Dermis blood vessel endothelial cell (primary cell): ENCODE results near the gene NRXN2. TPM values are rescaled to one million over a fixed set of nuclear protein-coding genes. Genes with fewer than 3 reads are reported as not detected.

Experiments used
- DNase-seq: peaks from one replicate; pipeline ENCODE4 v3.0.0; 2010
- total RNA-seq: library from RNA; depleted of rRNA; stranded (reverse); fragments of >200 nt; gene quantifications from 2 replicates; pipeline ENCODE4 v1.2.3, GENCODE V29; 2014

The NRXN2 gene
- total RNA-seq, 1 donor from 2014 or later, result not detected

DNA sequence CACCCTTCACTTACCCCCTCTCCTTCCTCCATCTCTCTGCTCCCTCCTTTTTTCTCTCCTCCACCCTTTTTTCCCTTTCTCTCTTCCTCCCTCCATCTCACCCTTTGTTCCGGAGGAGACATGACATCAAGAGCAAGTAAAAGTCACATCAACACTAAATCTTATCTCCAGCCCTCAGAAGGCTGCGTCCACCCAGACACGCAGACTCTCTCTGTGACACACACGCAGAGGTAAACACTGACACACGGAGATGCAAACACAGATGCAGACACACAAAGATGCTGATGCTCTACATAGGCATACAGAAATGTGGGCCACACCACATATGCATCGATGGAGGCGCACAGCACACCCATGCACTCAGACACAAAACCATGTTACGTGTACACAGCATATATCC is 27.0 kb downstream of the NRXN2 start:
- no peak for DNase-seq

DNA sequence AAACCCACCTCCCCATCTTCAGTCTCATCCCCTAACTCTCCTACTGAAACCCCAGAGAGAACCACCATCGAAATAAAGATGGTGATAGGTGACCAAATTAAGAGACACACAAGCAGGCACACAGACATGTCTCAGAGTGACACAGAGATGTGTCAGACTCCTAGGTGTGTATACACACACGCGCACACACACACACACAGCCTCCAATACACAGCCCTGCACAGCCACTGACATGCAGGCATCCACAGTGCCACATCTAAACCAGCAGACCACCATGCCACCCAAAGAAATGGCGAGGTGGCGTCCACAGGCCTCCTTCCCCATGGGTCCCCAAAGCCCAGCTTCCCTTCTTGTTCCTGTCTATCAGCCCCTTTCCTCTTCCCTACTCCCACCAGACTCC is 27.4 kb downstream of the NRXN2 start:
- no peak for DNase-seq

DNA sequence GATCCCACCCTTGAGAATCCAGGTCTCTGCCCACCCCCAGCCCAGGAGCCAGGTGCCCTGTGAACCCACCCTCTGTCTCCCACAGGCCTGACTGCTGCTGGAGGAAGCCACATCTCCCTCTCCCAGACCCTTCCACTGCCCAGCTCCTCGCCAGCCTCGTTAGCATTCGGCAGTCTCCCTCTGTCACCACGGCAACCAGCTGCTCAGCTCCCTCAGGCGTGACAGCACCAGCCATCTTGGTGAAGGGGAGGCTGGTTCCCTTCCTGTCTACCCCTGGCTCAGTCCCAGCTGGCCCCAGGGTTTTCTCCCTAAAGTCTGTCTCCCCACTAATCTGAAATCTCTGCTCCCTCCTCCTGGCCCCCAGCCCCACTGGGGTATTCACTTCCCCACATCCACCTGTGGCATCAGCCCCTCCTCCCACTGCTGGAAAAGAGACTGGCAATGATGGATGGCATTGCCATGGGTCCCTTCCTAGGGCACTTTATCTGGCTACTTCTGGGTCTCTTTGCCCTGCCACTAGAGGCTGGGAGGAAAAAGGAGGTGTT is 28.1 kb downstream of the NRXN2 start:
- no peak for DNase-seq

DNA sequence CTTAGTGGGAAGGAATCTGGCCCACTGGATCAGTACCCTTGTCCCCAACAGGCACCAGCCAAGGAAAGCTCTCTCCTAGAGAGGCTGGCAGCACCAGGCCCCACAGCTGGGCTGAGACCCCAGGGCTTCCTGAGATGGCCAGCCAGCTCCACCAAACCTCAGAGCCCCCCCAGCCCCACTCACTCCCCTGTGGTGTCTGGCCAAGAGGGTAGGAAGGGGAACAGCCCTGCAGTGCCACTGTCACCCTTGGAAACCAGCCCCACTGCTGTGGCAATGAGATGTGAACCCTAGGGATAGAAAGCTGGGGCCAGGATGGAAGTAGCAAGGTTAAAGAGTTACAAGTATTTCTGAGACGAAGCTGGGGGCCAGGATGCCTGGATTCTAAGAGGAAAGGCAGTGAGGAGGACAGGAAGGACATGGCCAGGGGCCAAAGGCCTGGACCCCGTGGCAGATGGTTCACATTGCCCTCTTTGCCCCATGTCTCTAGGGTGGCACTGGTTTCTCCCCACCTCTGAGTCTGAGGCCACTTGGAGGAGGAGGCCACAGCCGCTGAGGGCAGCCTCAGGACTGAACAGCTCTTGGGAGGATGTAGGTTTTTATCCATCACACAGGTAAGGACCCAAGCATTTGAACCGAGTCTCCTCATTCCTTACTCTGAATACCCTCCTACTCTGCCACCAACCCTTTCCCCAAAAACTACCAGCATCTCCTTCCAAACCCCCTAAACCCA is 28.8 kb downstream of the NRXN2 start:
- DNase-seq, result no peak

DNA sequence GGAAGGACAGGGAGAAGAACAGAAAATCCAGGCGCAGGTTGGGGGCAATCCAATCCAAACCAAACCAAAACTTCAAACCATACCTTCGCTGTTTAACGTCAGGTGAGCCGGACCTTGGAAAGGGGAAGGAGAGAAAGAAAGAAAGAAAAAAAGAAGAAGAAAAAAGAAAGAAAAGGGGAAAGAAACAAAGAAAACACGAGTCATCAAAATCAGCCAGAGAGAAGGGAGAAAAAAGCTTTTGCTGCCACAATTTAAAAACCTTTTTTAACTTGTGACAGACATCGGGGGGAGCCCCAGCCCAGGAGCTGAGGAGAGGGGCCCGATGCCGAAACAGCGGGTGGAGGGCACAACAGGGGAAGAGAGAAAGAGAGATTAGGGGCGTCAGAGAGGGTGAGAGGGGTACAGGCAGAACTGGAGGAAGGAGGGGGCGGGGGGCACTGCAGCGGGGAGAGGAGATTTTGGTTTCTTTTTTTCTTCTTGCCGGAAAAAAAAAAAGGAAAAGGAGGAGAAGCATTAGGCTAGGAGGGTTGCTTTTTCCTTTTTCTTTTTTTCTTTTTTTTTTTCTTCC is 30.1 kb downstream of the NRXN2 start:
- no peak for DNase-seq

DNA sequence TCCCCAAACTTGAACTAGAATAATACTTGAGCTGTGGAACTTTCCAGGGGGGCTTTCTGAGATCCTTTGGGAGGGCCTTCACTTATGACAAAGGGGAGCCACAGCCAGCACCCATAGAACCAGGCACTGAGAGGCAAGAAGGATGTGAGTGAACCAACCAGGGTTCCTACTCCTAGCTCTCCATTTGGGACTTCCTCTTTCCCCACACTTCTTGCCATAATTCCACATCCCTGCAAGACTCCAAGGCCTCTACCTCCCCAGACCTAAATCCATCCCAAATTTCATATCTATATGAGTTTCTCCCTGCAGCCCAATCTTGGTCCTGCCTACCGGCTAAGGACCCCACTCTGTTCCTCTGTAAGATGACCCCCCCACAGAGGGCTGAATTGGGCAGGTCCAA is 31.5 kb downstream of the NRXN2 start:
- no peak for DNase-seq

DNA sequence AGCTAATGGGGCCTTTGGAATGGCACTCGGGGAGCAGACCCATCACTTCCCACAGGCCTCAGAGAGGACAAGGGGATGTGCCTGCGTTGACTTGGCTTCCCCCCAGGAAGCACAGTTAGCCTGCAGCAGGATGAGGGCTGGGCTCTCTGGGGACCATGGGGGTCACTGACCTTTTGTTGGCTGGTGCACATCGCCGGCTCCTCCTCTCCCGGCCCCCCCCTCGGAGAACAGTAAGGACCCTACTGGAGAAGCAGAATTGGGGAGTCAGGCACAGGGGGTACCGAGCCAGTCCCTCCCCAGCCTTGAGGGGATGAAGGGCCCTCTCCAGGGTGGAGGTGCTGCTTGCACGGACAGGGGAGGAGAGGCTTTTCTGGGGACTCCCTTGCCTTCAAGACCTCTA is 32.8 kb downstream of the NRXN2 start:
- DNase-seq, result no peak

DNA sequence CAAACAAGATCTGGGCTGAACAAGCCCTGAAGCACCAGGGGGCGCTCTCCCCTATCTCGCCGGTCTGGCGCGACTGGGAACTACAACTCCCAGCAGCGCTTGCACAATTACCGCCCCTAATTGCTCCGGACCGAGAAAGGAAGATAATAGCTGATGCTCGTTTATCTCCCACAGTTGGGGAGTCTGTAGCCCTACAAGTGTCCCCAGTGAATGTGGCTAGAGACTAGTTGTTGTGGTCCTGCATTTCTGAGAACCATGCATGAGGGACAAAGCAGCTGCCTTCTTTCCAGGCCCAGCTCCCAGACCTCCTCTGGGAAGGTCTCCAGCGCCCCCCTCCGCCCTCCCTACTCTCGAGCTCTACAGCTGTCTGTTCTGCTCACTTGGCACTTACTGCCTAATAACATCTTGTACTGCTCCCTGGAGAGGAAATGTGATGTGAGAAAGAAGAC is 34.4 kb downstream of the NRXN2 start:
- DNase-seq, result peak; percentile 90

DNA sequence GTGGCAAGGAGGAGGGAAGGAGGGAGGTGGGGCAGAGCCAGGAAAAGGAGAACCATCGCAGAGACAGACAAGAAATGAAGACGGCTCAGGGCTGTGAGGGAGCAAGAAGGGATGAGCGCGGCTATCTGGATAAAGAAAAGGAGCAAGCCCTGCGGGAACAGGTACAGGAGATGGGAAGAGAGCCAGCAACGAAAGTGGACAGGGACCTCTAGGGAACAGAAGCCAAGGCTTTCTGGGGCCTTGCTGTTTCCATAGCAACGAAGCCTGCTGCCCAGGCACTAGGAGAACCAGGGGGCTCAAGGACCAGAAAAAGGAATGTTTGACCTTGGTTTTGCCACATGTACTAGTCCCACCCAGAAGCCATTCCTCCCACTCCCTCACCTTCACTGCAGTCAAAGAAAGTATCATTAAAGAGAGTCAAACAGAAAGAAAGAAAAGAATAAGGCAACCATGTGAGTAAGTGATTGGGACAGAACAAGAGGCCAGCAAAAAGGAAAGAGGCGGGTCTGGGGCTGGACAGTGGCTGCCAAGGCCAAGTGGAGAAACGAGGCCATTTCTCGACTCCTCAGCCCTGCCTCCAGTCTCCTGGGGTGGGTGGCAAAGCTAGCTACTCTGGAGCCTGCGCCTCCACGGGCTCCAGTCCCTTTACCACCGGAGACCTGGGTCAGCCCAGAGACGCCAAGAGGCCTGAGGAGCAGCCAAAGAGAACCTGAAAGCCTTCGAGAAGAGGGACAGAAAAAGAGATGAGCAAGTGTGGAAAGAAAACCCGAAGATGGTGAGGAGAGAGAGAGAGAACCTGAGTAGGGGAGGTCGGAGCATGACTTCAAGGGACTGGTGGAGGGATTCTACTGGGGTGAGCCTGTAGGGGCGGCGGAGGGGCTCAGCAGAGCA is 35.1 kb downstream of the NRXN2 start:
- DNase-seq, result no peak

DNA sequence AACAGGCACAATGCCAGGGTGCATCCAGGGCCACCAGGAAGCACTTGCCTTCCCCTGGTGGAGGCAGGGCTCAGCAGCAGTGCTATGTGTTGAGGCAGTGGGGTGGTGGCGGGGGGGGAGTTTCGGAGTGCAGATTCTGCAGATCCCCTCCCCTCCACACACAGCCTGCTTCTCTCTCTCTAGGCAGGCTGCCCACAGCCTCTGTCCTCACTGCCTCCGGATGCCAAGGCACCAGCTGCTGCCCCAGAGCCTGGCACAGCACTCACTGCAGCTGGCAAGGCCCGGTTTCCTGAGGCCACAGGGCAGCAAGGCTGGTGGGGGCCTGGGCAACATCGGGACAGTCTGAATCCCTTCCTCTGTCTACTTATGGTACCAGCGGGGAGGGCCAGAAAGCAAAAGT is 35.8 kb downstream of the NRXN2 start:
- DNase-seq, result no peak

DNA sequence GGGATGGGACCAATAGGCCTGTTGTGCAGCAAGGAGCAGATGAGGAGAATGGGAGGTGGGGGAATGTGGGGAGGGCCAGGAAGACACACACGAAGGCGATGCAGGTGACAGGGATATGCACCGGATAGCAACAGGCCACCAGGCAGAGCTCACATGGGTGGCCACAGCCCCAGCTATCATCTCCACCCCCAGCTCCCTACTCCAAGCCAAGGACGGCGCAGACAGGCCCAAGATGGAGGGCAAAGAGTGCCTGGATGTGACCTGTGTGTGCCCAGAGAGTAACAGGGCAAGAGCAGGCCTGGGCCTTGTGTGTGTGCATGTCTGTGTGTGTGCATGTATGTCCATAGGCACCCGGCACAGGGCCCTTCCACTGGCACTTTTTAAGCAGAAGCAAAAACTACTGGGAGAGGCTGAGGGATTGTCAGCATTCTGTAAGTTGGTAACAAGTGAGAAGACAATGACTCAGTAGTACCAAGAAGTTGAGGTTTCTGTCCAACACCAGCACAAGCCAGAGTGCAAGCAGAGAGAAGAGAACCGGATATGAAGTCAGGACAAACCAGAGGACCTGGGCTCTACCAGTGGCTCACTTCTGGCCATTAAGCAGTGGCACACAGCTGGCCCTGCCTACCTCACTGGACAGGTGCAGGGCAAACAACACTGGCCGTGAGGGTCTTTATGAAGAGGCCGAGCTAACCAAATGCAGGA is 36.4 kb downstream of the NRXN2 start:
- no peak for DNase-seq

DNA sequence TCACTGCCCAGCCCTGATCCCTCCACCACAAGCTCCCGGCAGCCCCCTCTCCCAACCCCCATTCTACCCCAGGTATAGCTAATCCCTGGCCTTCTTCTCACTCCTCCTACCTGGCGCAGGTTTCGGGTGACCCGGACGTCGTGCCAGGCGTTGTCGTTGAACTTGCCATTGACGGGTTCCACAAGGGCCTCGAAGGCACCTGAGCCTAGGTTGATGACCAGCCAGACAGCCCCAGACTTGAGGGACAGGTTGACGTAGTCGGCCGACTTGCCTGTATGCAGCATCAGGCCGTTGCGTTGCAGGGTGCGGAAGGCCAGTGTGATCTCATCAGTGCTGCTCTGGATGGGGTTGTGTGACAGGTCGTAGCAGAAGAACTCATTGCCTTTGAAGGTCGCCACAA is 37.5 kb downstream of the NRXN2 start:
- no peak for DNase-seq

DNA sequence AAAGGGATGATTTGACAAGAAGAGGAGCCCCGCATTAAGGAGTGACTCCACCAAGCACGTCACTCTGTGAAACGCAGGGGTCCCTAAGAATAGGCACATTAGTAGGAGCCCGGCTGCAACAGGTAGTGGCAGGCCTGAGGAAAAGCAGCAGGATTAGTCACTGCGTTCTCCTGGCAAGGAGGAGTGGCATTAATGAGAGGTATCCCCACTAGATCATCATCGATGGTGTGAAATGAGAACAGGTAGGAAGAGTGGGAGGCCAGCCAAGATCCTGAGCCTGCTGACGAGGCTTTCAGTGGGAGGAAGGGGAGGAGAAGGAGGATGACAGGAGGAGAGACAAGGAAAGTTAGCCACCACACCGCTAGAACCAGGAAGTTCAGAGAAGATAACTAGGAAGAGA is 38.6 kb downstream of the NRXN2 start:
- DNase-seq, result no peak

DNA sequence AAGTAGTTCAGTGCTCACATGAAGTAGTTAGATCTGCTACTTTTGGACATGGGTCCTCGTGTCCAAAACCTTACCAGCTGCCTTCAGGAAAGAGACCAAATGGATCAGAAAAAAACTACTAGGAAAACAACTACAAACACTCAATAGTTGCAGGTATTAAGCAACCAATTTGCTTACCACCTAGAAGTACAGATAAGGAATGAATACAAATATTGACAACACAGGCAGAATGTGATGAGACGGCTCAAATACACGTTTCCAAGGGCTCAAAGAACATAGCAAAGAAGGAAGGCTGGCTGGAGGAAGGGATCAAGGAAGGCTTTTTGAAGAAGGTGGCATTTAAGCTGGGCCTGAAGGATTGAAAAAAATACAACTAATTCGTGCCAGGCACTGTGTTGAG is 41.8 kb downstream of the NRXN2 start:
- no peak for DNase-seq

DNA sequence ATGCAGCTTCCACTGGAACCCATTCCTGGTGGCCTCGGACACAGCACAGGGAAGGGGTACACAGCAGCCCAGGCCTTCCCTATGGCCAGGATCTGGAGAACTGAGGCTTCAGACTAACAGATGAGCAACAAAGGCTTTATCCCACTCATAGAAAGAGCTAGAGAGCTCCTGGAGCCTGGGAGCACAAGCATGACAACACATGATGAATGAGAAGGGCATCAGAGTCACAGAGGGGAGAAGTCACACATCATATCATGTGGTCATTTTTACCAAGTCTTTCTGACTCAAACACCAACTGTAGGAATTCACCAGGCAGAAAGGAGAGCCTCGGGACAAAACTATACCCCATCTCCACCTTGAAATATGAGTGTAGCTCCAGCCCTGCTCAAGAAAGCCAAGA is 43.2 kb downstream of the NRXN2 start:
- no peak for DNase-seq

DNA sequence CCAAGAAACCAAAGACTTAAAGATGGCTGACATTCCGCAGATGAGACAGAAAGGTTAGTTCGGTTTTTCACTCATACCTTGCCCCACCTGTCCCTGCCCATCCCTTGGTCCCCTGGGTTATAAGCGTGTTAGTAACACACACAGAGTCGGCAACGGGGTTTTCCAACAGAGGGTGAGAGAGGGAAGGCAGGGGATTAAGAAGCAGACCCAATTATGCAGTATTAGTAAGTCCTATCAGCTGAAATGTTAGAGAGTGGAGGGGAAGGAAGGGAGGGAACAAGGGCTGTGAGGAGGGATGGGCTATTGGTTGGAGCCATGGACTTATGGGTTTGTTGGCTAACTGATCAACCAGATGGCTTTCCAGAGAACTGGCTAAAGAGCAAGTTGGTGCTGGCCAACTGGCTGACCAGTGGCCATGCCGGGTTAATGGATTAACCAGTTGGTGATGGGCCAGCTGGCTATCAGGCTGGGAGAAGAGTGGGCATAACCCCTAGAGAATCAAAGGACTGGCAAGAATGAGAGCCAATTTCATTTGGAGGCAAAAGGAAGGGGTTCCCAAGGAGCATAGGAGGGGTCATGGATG is 45.5 kb downstream of the NRXN2 start:
- DNase-seq, result no peak

DNA sequence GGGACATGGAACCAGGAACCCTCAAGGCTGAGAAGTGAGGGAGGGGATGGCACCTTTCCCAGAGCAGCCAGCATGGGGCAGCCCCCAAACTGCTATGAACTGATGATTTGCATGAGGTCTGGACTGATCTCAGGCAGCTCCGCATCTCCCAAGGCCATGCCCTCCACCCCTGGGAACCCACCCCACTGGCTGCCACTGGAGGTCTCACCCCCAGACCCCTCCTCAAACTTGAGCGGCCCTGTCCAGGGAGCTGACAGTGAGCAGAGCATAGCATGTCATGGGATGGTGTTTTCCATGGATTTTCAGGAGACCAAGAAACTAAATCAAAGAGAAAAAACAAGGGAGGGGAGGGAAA is 46.8 kb downstream of the NRXN2 start:
- DNase-seq, result no peak

DNA sequence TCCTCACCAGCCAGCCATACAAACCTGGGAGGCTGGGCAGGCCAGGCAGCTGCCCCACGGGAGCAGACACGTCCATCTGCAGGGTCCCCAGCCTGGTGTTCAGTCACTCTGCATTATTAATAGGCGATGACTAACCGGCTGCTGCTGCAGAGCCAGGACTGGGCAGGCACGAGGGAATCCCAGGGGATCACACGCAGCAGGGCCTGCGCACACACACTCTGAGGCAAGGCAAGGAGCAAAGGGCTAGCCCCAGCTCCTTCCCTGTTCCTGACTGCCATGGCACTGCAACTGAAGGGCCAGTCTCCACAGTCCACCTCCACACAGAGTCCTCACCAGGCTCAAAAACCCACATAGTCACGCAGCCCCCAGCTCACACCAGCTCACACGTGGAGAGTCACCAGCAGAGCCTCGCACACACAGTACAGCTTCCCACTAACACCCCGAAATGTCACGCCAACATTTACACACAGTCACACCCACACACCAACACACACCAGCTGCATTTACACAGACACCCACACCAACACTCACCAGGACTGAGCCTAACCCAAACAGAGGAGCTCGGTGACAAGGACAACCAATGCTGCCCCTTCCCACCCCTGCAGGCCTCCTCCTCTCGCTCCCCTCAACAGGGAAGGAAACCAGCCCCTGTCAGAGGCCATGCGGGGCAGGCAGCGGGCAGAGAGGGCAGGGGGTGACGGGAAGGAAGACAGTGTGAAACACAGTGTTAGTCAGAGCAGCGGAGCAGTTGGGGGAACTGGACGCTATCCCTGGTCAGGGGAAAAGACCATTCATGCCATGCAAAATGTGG is 47.3 kb downstream of the NRXN2 start:
- peak; percentile 77 for DNase-seq

DNA sequence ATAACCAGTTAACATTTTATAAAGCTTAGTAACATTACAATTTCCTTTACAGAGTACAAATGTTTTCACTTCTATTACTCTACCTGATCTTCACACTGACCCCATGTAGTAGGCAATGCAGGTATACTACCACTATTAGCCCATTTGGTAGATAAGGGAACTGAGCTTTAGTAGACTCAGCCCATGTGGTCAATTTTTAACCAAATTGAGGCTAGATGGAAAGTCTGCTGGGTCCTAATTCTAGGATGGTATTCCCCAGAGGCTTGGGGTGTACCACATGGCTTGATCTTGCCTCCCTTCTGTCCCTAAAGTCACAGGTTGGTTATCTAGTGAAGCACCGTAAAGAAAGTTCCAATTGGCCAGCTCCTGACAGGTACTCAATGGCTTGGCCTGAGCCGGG is 48.2 kb downstream of the NRXN2 start:
- DNase-seq, result no peak

DNA sequence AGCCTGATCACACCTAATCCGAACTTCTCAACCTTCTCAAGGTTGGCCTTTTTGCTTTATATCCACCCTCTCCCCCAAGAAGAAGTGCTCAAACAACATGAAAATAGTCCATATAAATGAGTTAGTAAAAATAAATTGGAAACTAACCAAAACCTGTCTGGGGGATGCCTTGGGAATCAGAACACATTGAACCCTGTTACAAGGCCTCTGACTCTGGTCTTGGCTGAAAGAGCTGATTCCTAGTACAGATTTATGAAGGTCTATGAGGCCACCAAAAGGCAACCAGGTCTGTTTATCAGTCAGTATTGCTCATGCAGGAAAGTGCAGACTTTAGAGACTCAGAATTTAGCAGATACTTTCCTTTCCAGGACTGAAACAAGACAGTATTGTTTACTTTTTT is 49.7 kb downstream of the NRXN2 start:
- DNase-seq, result no peak

DNA sequence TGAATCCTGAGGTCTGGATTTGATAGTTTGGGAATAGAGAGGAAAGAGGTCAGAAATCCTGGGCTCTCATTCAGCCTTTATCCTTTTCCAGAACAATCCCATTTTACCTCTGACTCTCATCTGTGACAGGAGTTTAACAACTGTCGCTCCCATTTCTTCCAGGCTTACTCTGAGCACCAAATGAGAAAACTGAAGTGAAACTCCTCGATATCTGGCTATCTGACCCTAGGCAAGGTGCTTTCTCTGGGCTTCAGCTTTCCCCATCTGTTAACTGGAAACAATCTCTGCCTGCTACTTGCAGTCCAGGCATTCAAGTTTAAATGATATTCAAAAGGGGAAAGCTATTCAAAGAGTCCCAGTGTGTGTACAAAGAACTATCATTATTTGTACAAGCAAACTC is 50.1 kb downstream of the NRXN2 start:
- DNase-seq, result no peak

DNA sequence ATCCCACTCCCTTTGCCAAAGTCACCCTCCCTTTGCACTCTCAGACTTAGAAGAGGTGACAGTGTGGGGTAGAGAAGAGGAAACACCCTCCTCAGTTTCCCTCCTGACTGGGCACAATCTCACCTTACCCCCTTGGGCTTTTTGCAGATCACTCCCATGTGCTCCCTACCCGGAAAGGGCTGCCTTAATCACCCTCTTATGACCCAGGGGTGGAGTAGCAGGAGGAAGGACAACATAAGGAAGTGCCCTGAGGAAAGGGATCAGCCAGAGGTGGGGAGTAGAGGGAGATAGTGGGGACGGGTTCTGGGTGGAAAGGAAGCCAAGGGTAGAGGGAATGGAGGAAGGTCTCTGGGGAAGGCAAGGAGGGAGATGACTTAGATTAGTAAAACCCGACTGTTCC is 52.0 kb downstream of the NRXN2 start:
- DNase-seq, result no peak
